Loucy (cell line): Measurements from ENCODE around the gene CORO2B.

Source experiments
- CTCF ChIP-seq: fragments of 200-600 bp; sonication (generic); conservative IDR thresholded peaks from 2 replicates; pipeline ENCODE4 v1.5.1; 2014; ENCODE audit warnings: mild to moderate bottlenecking, antibody characterized with exemption, low read length
- EZH2phosphoT487 ChIP-seq: fragments of 200-600 bp; IDR thresholded peaks from 2 replicates; pipeline ENCODE4 v1.6.1; 2018; ENCODE audit warnings: antibody characterized with exemption, mild to moderate bottlenecking, moderate library complexity, borderline replicate concordance

GRCh38 chr15:68617777-68618176 lies 39.0 kb downstream of the CORO2B start:
- TF ChIP-seq CTCF, result no peak
- no peak for TF ChIP-seq EZH2phosphoT487
